H1 (cell line): ENCODE data around the gene TGFB1. TPM values are rescaled to one million over a fixed set of nuclear protein-coding genes. Genes with fewer than 3 reads are reported as not detected.

Source experiments
- CTCF ChIA-PET: fragments of 300-600 bp; sonication (Branson Sonifier 250); formaldehyde crosslinking; loops from one replicate; lab custom pipeline; 2021; ENCODE audit not compliant: partially characterized antibody; lab: Charles Lee
- POLR2A ChIA-PET: fragments of 300-600 bp; sonication (Branson Sonifier 250); formaldehyde crosslinking; loops from one replicate; lab custom pipeline; 2021; ENCODE audit warnings: inconsistent platforms; ENCODE audit not compliant: partially characterized antibody; lab: Charles Lee
- DNase-seq, 2 experiments: peaks; one replicate each; pipeline versions ENCODE4 v3.0.0 to v3.0.0-alpha.2; 2010 to 2022; ENCODE audit warnings: low spot score in 2 of 2, low read depth in 1 of 2, mixed read lengths in 1 of 2
- FAIRE-seq: peaks from 2 replicates; lab custom pipeline; 2011; peaks lifted over from hg19 to GRCh38; lab: Jason Lieb, UNC
- H2AFZ ChIP-seq: 2 replicates; pipeline ENCODE4 v1.8.1; 2012; ENCODE audit warnings: low read length, inconsistent platforms
- H2AK5ac ChIP-seq: 2 replicates; pipeline ENCODE4 v1.6.1; 2013; ENCODE audit warnings: low read depth, low read length
- H2BK120ac ChIP-seq: replicated peaks from 2 replicates; pipeline ENCODE3; 2013; ENCODE audit warnings: low read depth, low read length, inconsistent platforms
- H2BK12ac ChIP-seq: 2 replicates; pipeline ENCODE4 v1.6.1; 2013; ENCODE audit warnings: low read depth, low read length
- H2BK15ac ChIP-seq: 2 replicates; pipeline ENCODE4 v1.6.1; 2013; ENCODE audit warnings: low read length
- H2BK20ac ChIP-seq: 2 replicates; pipeline ENCODE4 v1.6.1; 2013; ENCODE audit warnings: low read length
- H2BK5ac ChIP-seq: 2 replicates; pipeline ENCODE4 v1.6.1; 2013; ENCODE audit warnings: low read depth, low read length
- H3K14ac ChIP-seq: 2 replicates; pipeline ENCODE4 v1.6.1; 2013; ENCODE audit warnings: inconsistent platforms; ENCODE audit not compliant: insufficient read length
- H3K18ac ChIP-seq: 2 replicates; pipeline ENCODE4 v1.6.1; 2013; ENCODE audit warnings: low read length; ENCODE audit errors: extremely low read depth
- H3K23ac ChIP-seq: 2 replicates; pipeline ENCODE4 v1.6.1; 2013; ENCODE audit warnings: inconsistent platforms; ENCODE audit not compliant: insufficient read length
- H3K23me2 ChIP-seq: 2 replicates; pipeline ENCODE4 v1.6.1; 2013; ENCODE audit warnings: low read depth, low read length
- H3K27ac ChIP-seq: 2 replicates; pipeline ENCODE4 v1.6.1; 2011; ENCODE audit warnings: low read depth, low read length, inconsistent platforms
- H3K27me3 ChIP-seq, 4 experiments: replicated peaks in 1 of 4; 1 replicate in 1 of 4; 2 replicates in 3 of 4; pipeline versions ENCODE4 v1.6.1 to v1.8.1; 2011 to 2013; ENCODE audit warnings: low read length in 3 of 4, mild to moderate bottlenecking in 3 of 4, inconsistent platforms in 2 of 4, mixed read lengths in 2 of 4, moderate library complexity in 1 of 4; ENCODE audit not compliant: control insufficient read depth in 3 of 4, insufficient read depth in 3 of 4; ENCODE audit errors: extremely low read depth in 1 of 4
- H3K36me3 ChIP-seq, 4 experiments: 2 replicates each; pipeline versions ENCODE4 v1.6.1 to v1.8.1; 2011 to 2013; ENCODE audit warnings: mild to moderate bottlenecking in 4 of 4, low read length in 3 of 4, moderate library complexity in 2 of 4, control low read depth in 1 of 4, inconsistent platforms in 1 of 4; ENCODE audit not compliant: insufficient read depth in 4 of 4, control insufficient read depth in 2 of 4
- H3K4ac ChIP-seq: replicated peaks from 2 replicates; pipeline ENCODE3; 2013; ENCODE audit warnings: low read length, low read depth, mixed read lengths, inconsistent platforms; ENCODE audit not compliant: insufficient read length
- H3K4me1 ChIP-seq, 4 experiments: replicated peaks in 1 of 4; 1 replicate in 1 of 4; 2 replicates in 3 of 4; pipeline versions ENCODE4 v1.6.1 to v1.8.1; 2011 to 2013; ENCODE audit warnings: low read length in 3 of 4, inconsistent platforms in 2 of 4, mixed read lengths in 1 of 4; ENCODE audit not compliant: insufficient read depth in 4 of 4, control insufficient read depth in 3 of 4
- H3K4me2 ChIP-seq, 2 experiments: 2 replicates each; pipeline versions ENCODE4 v1.6.1 to v1.8.1; 2011 to 2013; ENCODE audit warnings: low read depth in 2 of 2, low read length in 2 of 2, control low read depth in 1 of 2, inconsistent platforms in 1 of 2, mild to moderate bottlenecking in 1 of 2; ENCODE audit not compliant: insufficient read depth in 1 of 2
- H3K4me3 ChIP-seq, 4 experiments: fragments of 200-600, 300-600 bp in 1 of 4; sonication (generic), shearing (Covaris generic), sonication (Bioruptor Twin) in 1 of 4; 2 replicates each; pipeline versions ENCODE4 v1.5.1 to v1.8.1; 2011 to 2016; ENCODE audit warnings: low read length in 4 of 4, low read depth in 3 of 4, control low read depth in 2 of 4, inconsistent platforms in 2 of 4, mild to moderate bottlenecking in 2 of 4, mixed read lengths in 1 of 4, moderate library complexity in 1 of 4; ENCODE audit not compliant: insufficient read depth in 2 of 4; ENCODE audit errors: extremely low read depth in 1 of 4
- H3K56ac ChIP-seq: replicated peaks from 2 replicates; pipeline ENCODE3; 2013; ENCODE audit warnings: low read depth, mild to moderate bottlenecking, mixed read lengths, low read length, inconsistent platforms; ENCODE audit not compliant: insufficient read length
- H3K79me1 ChIP-seq: 2 replicates; pipeline ENCODE4 v1.6.1; 2013; ENCODE audit warnings: low read depth, low read length, control low read depth
- H3K79me2 ChIP-seq, 2 experiments: 2 replicates each; pipeline versions ENCODE4 v1.6.1 to v1.8.1; 2012 to 2013; ENCODE audit warnings: low read length in 2 of 2, mild to moderate bottlenecking in 2 of 2, inconsistent platforms in 1 of 2; ENCODE audit not compliant: insufficient read depth in 2 of 2, control insufficient read depth in 1 of 2
- H3K9ac ChIP-seq, 4 experiments: replicated peaks in 1 of 4; 1 replicate in 1 of 4; 2 replicates in 3 of 4; pipeline versions ENCODE4 v1.6.1 to v1.8.1; 2011 to 2013; ENCODE audit warnings: low read depth in 3 of 4, low read length in 3 of 4, control low read depth in 2 of 4, mild to moderate bottlenecking in 2 of 4, moderate library complexity in 2 of 4, inconsistent platforms in 1 of 4; ENCODE audit errors: extremely low read depth in 1 of 4
- H3K9me3 ChIP-seq, 2 experiments: 2 replicates each; pipeline versions ENCODE4 v1.6.1 to v1.8.1; 2012 to 2013; ENCODE audit warnings: mild to moderate bottlenecking in 2 of 2, moderate library complexity in 2 of 2, control low read depth in 1 of 2, inconsistent platforms in 1 of 2, low read depth in 1 of 2, low read length in 1 of 2, mixed read lengths in 1 of 2; ENCODE audit not compliant: insufficient read depth in 2 of 2
- H4K20me1 ChIP-seq, 2 experiments: replicated peaks in 1 of 2; 2 replicates each; pipeline versions ENCODE3 to v1.8.1; 2011 to 2013; ENCODE audit warnings: inconsistent platforms in 2 of 2, low read length in 2 of 2, mild to moderate bottlenecking in 1 of 2; ENCODE audit not compliant: insufficient read depth in 2 of 2, control insufficient read depth in 1 of 2
- H4K5ac ChIP-seq: 2 replicates; pipeline ENCODE4 v1.6.1; 2013; ENCODE audit warnings: low read length, low read depth, mixed read lengths, inconsistent platforms; ENCODE audit not compliant: insufficient read length
- H4K8ac ChIP-seq: 2 replicates; pipeline ENCODE4 v1.8.0; 2013; ENCODE audit warnings: mild to moderate bottlenecking, moderate library complexity, low read length, inconsistent platforms; ENCODE audit not compliant: insufficient read depth; ENCODE audit errors: extremely low read depth
- H4K91ac ChIP-seq: replicated peaks from 2 replicates; pipeline ENCODE3; 2013; ENCODE audit warnings: low read length, mixed read lengths, inconsistent platforms; ENCODE audit not compliant: insufficient read length
- BACH1 ChIP-seq: IDR thresholded peaks from 2 replicates; pipeline ENCODE4 v1.6.1; 2012; ENCODE audit warnings: low read length, improper control_type of control experiment
- CEBPB ChIP-seq: IDR thresholded peaks from 2 replicates; pipeline ENCODE4 v1.6.1; 2012; ENCODE audit warnings: low read depth, low read length
- CHD1 ChIP-seq: IDR thresholded peaks from 2 replicates; pipeline ENCODE4 v1.6.1; 2012; ENCODE audit warnings: low read depth, low read length, improper control_type of control experiment
- EGR1 ChIP-seq: IDR thresholded peaks from 2 replicates; pipeline ENCODE4 v1.6.1; 2011; ENCODE audit warnings: low read depth, low read length, borderline replicate concordance
- GABPA ChIP-seq: IDR thresholded peaks from 2 replicates; pipeline ENCODE4 v1.6.1; 2011; ENCODE audit warnings: mild to moderate bottlenecking, low read length, moderate library complexity, borderline replicate concordance; ENCODE audit not compliant: insufficient read depth
- GTF2F1 ChIP-seq: IDR thresholded peaks from 2 replicates; pipeline ENCODE4 v1.6.1; 2012; ENCODE audit warnings: low read depth, low read length, improper control_type of control experiment, borderline replicate concordance
- KDM5A ChIP-seq: fragments of 200-600 bp; IDR thresholded peaks from 2 replicates; pipeline ENCODE4 v1.7.1; 2012; ENCODE audit warnings: mild to moderate bottlenecking, low read length, inconsistent platforms, mixed read lengths
- MAX ChIP-seq: IDR thresholded peaks from 2 replicates; pipeline ENCODE4 v1.6.1; 2012; ENCODE audit warnings: inconsistent platforms
- RNF2 ChIP-seq: fragments of 200-900, 300-1000 bp; sonication (generic); IDR thresholded peaks from 2 replicates; pipeline ENCODE4 v1.7.1; 2016; ENCODE audit warnings: borderline replicate concordance, low read depth, mild to moderate bottlenecking, antibody characterized with exemption, low read length; ENCODE audit not compliant: poor library complexity, severe bottlenecking; ENCODE audit errors: missing control alignments
- RXRA ChIP-seq: IDR thresholded peaks from 2 replicates; pipeline ENCODE4 v1.6.1; 2011; ENCODE audit warnings: low read depth, mild to moderate bottlenecking, low read length, moderate library complexity; ENCODE audit not compliant: insufficient read depth
- SIRT6 ChIP-seq: IDR thresholded peaks from one replicate; pipeline ENCODE4 v1.7.1; 2012; ENCODE audit warnings: low read length, inconsistent platforms
- SIX5 ChIP-seq: IDR thresholded peaks from 2 replicates; pipeline ENCODE4 v1.6.1; 2011; ENCODE audit warnings: mild to moderate bottlenecking, low read depth, low read length
- USF2 ChIP-seq: IDR thresholded peaks from 2 replicates; pipeline ENCODE4 v1.6.1; 2011; ENCODE audit warnings: low read length, improper control_type of control experiment
- WGBS, 2 experiments: shearing (Covaris generic) in 1 of 2; methylation state at CpG; one replicate each; pipeline versions ENCODE4 v1.1.6 to v1.1.7; 2013 to 2015; ENCODE audit warnings: low lambda C conversion rate in 2 of 2, mixed read lengths in 2 of 2, inconsistent platforms in 1 of 2, low coverage in 1 of 2, missing lambda C conversion rate in 1 of 2; ENCODE audit not compliant: insufficient replicate concordance in 2 of 2, insufficient coverage in 1 of 2, insufficient read length in 1 of 2; ENCODE audit errors: extremely low coverage in 1 of 2, missing lambda C conversion rate in 1 of 2; 5-methylcytosine and 5-hydroxymethylcytosine counted together
- polyA plus RNA-seq, 7 experiments: library from polyadenylated mRNA; depleted of rRNA in 3 of 7; stranded (reverse) in 5 of 7; unstranded in 2 of 7; fragments of >200 nt in 5 of 7; fragments of 200-250 nt in 2 of 7; gene quantifications; 1 replicate in 5 of 7; 2 replicates in 1 of 7; 4 replicates in 1 of 7; pipeline versions ENCODE4 v1.2.1 to v1.2.3, GENCODE V29; 2011 to 2013; ENCODE audit warnings: missing spikeins in 2 of 7, mixed read lengths in 2 of 7
- total RNA-seq: library from RNA; stranded (reverse); fragmentation: NEBNext Ultra II Directional; extraction: Animal tissue kit (Norgen Biotek cat#: 25700); gene quantifications from 2 replicates; pipeline ENCODE4 v1.2.1, GENCODE V29; 2021

Gene TGFB1
- total and polyA plus RNA-seq, 2 of the 8 experiments (the other 6 are each of a cell fraction or from before 2014, with no cell fraction given): 1.7 to 10.6 TPM

GRCh38 chr19:41392775-41393174 is 39.1 kb upstream of the TGFB1 start:
- H3K9ac ChIP-seq: no peak overlapping the region
- TF ChIP-seq RNF2: no peak
- no peak for TF ChIP-seq CHD1
- no peak for TF ChIP-seq SIX5
- TF ChIP-seq MAX: no peak
- no peak for TF ChIP-seq USF2
- TF ChIP-seq GABPA: no peak
- TF ChIP-seq CEBPB: no peak
- TF ChIP-seq RXRA: no peak
- TF ChIP-seq BACH1: no peak
- no peak for TF ChIP-seq EGR1
- TF ChIP-seq KDM5A: no peak
- no peak for TF ChIP-seq SIRT6
- no peak for TF ChIP-seq GTF2F1

More at GRCh38 chr19:41392775-41393174, 39.1 kb upstream of the TGFB1 start:
- H2BK20ac ChIP-seq: no peak overlapping the region
- H3K4me3 ChIP-seq: no peak overlapping the region
- H2AFZ ChIP-seq: no peak overlapping the region
- H3K4me2 ChIP-seq: no peak overlapping the region
- H3K79me1 ChIP-seq: peaks cover 2% of the 10 kb centered on the region; the same call in 1 of the 2 replicates
- WGBS, 2 experiments: 91% methylated on average over 12 of the region's 12 CpGs; no CpG with 5 or more reads in 1 of the 2 experiments
- H3K9me3 ChIP-seq: no peaks in the 10 kb centered on the region
- no peak overlapping the region for H2BK5ac ChIP-seq
- CTCF ChIA-PET: interaction anchor here (0.6 to 1.3 kb wide), 5 partner anchors 9 to 1713 kb away, joined by 3 read pairs; no protein-coding TSS in a partner anchor
- H3K56ac ChIP-seq: no peak overlapping the region
- no peak overlapping the region for H4K8ac ChIP-seq
- no peak overlapping the region for H3K23ac ChIP-seq
- peaks cover 6 to 25% (median 19%) of the 10 kb centered on the region in 4 experiments; a peak in 7 of 8 replicates for H3K36me3 ChIP-seq
- peaks cover 0 to 19% of the 10 kb centered on the region in 2 experiments; a peak in 2 of 4 replicates for H3K79me2 ChIP-seq
- H2BK15ac ChIP-seq: no peak overlapping the region
- FAIRE-seq: no peak
- H2BK12ac ChIP-seq: no peak overlapping the region
- no peak for DNase-seq
- POLR2A ChIA-PET: interaction anchor here (0.6 to 1.5 kb wide), 6 partner anchors 9 to 480 kb away, joined by 3 to 6 read pairs (median 4); no protein-coding TSS in a partner anchor
- H3K23me2 ChIP-seq: peaks cover 4% of the 10 kb centered on the region
- H3K4ac ChIP-seq: no peak overlapping the region
- H4K20me1 ChIP-seq: peaks cover 0 to 6% of the 10 kb centered on the region in 2 experiments
- no peak overlapping the region for H3K18ac ChIP-seq
- no peak overlapping the region for H3K27ac ChIP-seq
- H3K4me1 ChIP-seq: peaks cover 0 to 2% (median 0%) of the 10 kb centered on the region in 4 experiments; a peak in 3 of 7 replicates
- no peak overlapping the region for H2AK5ac ChIP-seq
- H3K27me3 ChIP-seq: no peaks in the 10 kb centered on the region
- no peak overlapping the region for H4K5ac ChIP-seq
- no peak overlapping the region for H3K14ac ChIP-seq
- H4K91ac ChIP-seq: no peak overlapping the region
- H2BK120ac ChIP-seq: no peak overlapping the region
